Tibial nerve (tissue), 3 donors: ENCODE data around the gene HTR2A.
A peak's percentile ranks its signal among the peaks of the same experiment; 100 is the strongest.

ENCODE experiments used
- CTCF ChIP-seq, 5 experiments: fragments of 200-600 bp in 3 of 5; fragments of 450-650 bp in 2 of 5; sonication (generic) in 3 of 5; IDR thresholded peaks; one replicate each; pipeline ENCODE4 v1.5.1; 2016 to 2019; ENCODE audit warnings: antibody characterized with exemption in 5 of 5, mild to moderate bottlenecking in 3 of 5, moderate library complexity in 2 of 5
- POLR2A ChIP-seq, 2 donors: fragments of 450-650 bp; IDR thresholded peaks; one replicate each; pipeline ENCODE4 v1.6.1; 2017; ENCODE audit warnings: antibody characterized with exemption in 2 of 2, mild to moderate bottlenecking in 2 of 2, moderate library complexity in 2 of 2

GRCh38 chr13:46831588-46832194, 65.2 kb downstream of the HTR2A start:
- peak; percentile 55 to 83 (median 67) for TF ChIP-seq CTCF (IDR thresholded peaks at IDR 0.05)
- TF ChIP-seq POLR2A (IDR thresholded peaks at IDR 0.05): no peak
